ENCODE results near the gene CCDC80. TPM values are rescaled to one million over a fixed set of nuclear protein-coding genes. Genes with fewer than 3 reads are reported as not detected.

The CCDC80 gene
- total RNA-seq, 1 donor from 2014 or later: 148 TPM

DNA sequence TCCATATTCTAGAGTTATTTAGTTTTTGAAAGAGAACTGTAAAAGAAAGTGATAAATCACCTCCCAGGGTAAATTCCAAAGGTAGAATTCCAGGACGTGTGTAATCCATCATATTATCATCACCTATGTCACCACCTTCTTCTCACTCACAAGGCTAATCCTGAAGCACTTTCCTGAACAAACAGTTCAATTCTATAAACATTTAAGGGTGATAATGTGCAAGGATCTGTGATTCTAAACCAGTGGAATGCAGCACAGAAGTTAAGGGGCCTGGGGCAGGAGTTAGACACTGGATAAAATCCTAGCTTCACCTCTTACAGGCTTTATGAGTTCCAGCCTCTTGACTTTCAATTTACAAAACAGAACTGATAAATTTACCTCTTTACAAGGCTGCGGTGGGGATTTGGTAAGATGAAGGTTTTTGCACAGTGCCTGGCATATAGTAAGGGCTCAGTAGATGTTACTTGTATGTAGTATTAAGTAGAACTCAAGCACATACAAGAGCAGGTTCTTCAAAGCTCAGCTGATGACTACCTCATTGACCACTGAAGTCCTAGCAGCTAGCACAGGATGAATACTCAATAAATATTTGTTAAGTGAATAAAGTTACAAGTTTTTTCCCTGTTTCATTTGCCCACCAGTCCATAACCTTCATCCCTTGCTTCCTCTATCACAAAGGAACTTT is 47.3 kb upstream of the CCDC80 start:
- DNase-seq: no peak
- Histone ChIP-seq H3K9me3 (no peaks in the 10 kb centered on the region), H3K27me3 (ENCODE audit: low read depth) (no peaks in the 10 kb centered on the region), H3K36me3 (no peaks in the 10 kb centered on the region), H3K27ac (no peak overlapping the region), H3K4me3 (no peak overlapping the region), H3K4me1 (no peaks in the 10 kb centered on the region)
- no peak for ATAC-seq
- TF ChIP-seq, protein P1, sequence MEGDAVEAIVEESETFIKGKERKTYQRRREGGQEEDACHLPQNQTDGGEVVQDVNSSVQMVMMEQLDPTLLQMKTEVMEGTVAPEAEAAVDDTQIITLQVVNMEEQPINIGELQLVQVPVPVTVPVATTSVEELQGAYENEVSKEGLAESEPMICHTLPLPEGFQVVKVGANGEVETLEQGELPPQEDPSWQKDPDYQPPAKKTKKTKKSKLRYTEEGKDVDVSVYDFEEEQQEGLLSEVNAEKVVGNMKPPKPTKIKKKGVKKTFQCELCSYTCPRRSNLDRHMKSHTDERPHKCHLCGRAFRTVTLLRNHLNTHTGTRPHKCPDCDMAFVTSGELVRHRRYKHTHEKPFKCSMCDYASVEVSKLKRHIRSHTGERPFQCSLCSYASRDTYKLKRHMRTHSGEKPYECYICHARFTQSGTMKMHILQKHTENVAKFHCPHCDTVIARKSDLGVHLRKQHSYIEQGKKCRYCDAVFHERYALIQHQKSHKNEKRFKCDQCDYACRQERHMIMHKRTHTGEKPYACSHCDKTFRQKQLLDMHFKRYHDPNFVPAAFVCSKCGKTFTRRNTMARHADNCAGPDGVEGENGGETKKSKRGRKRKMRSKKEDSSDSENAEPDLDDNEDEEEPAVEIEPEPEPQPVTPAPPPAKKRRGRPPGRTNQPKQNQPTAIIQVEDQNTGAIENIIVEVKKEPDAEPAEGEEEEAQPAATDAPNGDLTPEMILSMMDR (IDR thresholded peaks at IDR 0.05): no peak
- intact Hi-C loops (cut with DNase I): no loop called here

DNA sequence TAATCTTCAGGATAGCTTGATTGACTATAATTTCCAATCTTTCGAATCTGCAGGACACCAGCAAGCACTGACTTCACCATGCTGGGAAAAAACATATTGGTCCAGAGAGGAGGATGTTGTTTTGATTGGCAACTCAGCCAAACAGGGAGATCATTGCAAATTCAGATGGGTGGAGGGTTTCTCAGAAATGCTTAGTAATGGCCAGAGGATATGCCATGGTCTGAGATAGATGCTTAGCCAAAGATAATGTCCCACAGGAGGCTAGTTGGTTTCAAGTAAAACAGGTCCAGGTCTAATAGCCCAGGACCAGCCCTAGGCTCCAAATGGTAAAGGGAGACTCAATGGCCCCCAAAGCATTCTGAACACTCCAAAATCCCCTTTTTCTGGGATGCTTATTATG is 46.7 kb upstream of the CCDC80 start:
- no peaks in the 10 kb centered on the region for H3K36me3 ChIP-seq
- H3K9me3 ChIP-seq: no peaks in the 10 kb centered on the region
- DNase-seq: no peak
- TF ChIP-seq, protein P1 (IDR thresholded peaks at IDR 0.05): no peak
- intact Hi-C loops (cut with DNase I): no loop called here
- no peaks in the 10 kb centered on the region for H3K27me3 ChIP-seq (ENCODE audit: low read depth)
- no peaks in the 10 kb centered on the region for H3K4me1 ChIP-seq
- no peak for ATAC-seq
- H3K27ac ChIP-seq: no peak overlapping the region
- no peak overlapping the region for H3K4me3 ChIP-seq

DNA sequence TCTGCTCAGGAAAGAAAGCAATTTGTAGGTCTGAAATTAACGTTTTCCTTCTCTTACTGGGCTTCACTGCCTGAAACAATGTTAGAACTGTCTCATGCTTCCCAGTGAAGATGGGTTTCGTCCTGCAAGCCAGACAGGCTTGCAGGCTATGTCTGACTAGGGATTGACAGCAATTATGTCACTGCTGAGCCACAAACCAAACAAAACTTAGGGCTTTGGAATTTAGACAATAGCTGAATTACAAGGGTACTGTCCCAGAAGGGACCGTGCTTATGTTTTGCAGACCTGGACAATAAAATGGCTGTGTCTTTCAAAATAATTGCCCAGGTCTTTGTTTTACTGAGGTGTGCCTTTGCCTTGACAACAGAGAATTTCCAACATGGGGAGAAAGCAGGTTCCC is 46.3 kb upstream of the CCDC80 start:
- ATAC-seq (no peak), DNase-seq (no peak)
- no peak overlapping the region for H3K4me3 ChIP-seq
- intact Hi-C loops (cut with DNase I): no loop called here
- TF ChIP-seq, protein P1 (IDR thresholded peaks at IDR 0.05): no peak
- H3K27me3 ChIP-seq (ENCODE audit: low read depth): no peaks in the 10 kb centered on the region
- H3K27ac ChIP-seq: no peak overlapping the region
- H3K36me3 ChIP-seq: no peaks in the 10 kb centered on the region
- H3K9me3 ChIP-seq: no peaks in the 10 kb centered on the region
- no peaks in the 10 kb centered on the region for H3K4me1 ChIP-seq

DNA sequence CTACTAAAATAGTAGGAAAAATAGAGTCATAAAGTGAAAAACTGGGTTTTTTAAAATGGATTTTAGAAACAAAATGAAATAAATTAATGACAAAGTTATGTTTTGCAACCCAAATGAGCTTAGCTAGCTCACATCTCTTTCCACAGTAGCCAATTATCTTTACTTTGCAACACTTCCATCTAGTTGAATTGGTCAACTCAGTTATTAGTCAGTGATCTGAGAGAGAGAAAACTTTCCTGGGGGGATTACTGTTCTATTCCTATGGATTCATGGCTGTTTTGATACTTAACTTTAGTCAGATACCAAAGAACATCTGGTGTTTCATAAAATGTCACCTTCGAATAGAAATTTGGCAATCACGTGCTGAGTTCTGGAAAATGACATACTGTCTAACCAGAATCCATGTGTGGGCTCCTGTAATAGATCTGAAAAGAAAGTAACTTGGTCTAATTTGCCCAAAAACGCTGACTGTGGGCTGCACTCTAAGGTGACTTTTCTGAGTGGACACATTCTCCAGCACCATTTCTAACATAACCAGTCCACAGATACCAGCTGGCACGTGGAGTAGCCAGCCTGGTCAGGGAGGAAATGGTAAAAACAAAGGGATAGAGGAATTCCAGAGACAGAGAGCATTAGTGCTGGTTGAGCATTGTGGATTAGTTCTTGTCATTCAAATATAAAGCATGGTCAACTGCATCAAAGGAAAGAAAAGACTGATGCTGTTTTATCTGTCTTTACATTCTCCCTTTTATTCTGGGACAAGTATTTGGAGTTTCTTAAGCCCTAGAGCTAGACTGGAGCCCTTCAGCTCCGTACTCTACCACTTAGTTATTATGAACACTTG is 45.2 kb upstream of the CCDC80 start:
- ATAC-seq: no peak
- H3K27me3 ChIP-seq (ENCODE audit: low read depth): no peaks in the 10 kb centered on the region

DNA sequence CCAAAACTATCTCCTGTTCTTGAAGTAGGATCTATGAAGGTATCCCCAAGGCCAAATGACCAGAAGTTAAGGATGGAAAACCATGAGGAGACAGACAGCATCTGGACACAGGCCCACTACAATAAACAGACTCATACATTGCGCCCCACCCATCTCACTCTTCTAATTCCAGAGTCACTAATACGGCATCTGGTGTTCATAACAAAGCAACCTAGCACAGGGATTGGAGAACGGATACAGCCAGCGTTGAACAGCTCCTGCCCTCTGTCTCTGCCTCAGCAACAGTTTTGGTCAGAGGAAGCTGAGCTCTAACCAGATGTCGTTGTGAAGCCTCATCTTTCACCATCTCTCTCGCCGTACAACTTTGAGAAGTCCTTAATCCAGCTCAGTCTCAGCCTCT is 44.5 kb upstream of the CCDC80 start:
- intact Hi-C loops (cut with DNase I): no loop called here
- TF ChIP-seq, protein P1 (IDR thresholded peaks at IDR 0.05): no peak
- H3K36me3 ChIP-seq: no peaks in the 10 kb centered on the region
- no peak overlapping the region for H3K27ac ChIP-seq
- H3K4me3 ChIP-seq: no peak overlapping the region
- DNase-seq (no peak), ATAC-seq (no peak)
- H3K27me3 ChIP-seq (ENCODE audit: low read depth): no peaks in the 10 kb centered on the region
- no peaks in the 10 kb centered on the region for H3K9me3 ChIP-seq
- H3K4me1 ChIP-seq: no peaks in the 10 kb centered on the region

More for the DNA sequence above, 45.2 kb upstream of the CCDC80 start:
- Histone ChIP-seq H3K9me3 (no peaks in the 10 kb centered on the region), H3K27ac (no peak overlapping the region), H3K4me1 (no peaks in the 10 kb centered on the region), H3K4me3 (no peak overlapping the region), H3K36me3 (no peaks in the 10 kb centered on the region)
- DNase-seq: no peak
- intact Hi-C loops (cut with DNase I): no loop called here
- TF ChIP-seq, protein P1 (IDR thresholded peaks at IDR 0.05): no peak
